Adrenal gland (tissue), 5 donors: ENCODE results near the gene MAPK10.

Experiments
- POLR2A ChIP-seq, 2 donors: fragments of 450-650 bp; IDR thresholded peaks; one replicate each; pipeline ENCODE4 v1.6.1; 2017; ENCODE audit warnings: antibody characterized with exemption in 2 of 2, mild to moderate bottlenecking in 2 of 2, moderate library complexity in 1 of 2
- TF ChIP-seq, protein P1 (sequence below), 6 experiments: fragments of 450-650 bp in 4 of 6; fragments of 200-600 bp in 2 of 6; sonication (generic) in 1 of 6; IDR thresholded peaks; 1 replicate in 5 of 6; 2 replicates in 1 of 6; pipeline versions ENCODE4 v1.5.1 to v1.8.0; 2016 to 2021; ENCODE audit warnings: antibody characterized with exemption in 6 of 6, mild to moderate bottlenecking in 2 of 6, moderate library complexity in 1 of 6
- donor health status: DM: no; HTN: no; CAD: no.

DNA sequence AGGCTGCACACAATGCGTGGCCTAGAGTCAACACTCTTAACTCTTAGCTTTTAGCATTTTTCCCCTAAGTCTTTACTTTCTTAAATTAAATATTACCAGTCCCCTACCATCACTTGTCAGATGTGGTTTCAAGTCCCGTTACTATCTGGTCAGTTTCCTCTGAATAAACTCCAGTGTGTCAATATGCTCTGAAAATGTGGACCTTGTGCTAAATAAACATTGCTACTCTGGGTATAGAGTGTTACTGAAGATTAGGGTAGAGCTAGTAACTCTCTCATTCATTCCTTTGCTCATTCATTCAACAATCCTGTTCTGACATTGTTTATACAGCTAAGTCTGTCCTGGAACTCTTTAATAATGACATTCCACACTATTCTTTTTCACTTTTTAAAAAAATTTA is 251.0 kb downstream of the MAPK10 start:
- TF ChIP-seq, protein P1, sequence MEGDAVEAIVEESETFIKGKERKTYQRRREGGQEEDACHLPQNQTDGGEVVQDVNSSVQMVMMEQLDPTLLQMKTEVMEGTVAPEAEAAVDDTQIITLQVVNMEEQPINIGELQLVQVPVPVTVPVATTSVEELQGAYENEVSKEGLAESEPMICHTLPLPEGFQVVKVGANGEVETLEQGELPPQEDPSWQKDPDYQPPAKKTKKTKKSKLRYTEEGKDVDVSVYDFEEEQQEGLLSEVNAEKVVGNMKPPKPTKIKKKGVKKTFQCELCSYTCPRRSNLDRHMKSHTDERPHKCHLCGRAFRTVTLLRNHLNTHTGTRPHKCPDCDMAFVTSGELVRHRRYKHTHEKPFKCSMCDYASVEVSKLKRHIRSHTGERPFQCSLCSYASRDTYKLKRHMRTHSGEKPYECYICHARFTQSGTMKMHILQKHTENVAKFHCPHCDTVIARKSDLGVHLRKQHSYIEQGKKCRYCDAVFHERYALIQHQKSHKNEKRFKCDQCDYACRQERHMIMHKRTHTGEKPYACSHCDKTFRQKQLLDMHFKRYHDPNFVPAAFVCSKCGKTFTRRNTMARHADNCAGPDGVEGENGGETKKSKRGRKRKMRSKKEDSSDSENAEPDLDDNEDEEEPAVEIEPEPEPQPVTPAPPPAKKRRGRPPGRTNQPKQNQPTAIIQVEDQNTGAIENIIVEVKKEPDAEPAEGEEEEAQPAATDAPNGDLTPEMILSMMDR (IDR thresholded peaks at IDR 0.05): no peak
- TF ChIP-seq POLR2A (IDR thresholded peaks at IDR 0.05): no peak
